ENCODE results near the gene POC1A.

The POC1A gene

GRCh38 chr3:52084954-52085680, 69.1 kb downstream of the POC1A start:
- ATAC-seq (no peak), DNase-seq (ENCODE audit: low spot score in 2 of 2) (no peak)
- Mint-ChIP-seq H3K9me3 (no peaks in the 10 kb centered on the region), H3K4me1 (peaks cover 34% of the 10 kb centered on the region), H3K4me3 (peak overlapping the region; percentile 37), H3K36me3 (peaks cover 6% of the 10 kb centered on the region), H3K27ac (peak overlapping the region; percentile 89)

DNA sequence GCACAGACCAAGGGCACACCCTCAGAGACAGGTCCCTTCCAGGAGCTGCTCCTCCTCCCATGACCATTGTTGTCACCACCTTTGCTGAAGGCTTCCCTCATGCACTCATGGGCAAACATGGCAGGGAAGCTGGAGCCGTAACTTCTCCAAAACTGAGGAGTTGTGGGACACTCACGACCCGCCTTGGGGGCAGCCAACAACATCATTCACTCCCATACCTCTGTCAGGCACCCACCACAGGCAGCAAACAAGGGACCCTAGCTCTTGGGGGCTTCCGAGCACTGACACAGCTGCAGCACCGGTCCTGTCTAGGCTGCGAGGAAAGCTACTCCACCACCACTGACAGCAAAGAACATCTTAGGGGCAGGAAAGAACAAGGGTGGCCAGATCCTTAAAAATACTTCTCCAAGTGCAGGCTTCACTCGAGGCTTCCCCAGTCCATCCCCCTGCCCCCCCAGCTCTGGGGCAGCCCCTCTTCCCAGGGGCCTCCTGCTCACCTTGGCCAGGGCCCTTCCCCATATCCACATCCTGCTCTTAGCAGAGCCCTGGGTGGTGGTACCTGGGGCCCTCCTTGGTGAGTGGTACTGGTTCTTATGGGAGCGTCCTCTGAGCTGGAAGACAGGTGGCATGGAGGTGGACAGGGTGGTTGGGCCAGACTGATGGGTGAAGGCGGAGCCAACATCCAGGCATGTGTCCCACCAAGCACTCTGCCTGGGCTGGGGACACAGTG, 69.8 kb downstream of the POC1A start:
- Mint-ChIP-seq H3K27ac (no peak overlapping the region), H3K4me3 (no peak overlapping the region), H3K4me1 (peaks cover 34% of the 10 kb centered on the region), H3K36me3 (peaks cover 6% of the 10 kb centered on the region), H3K9me3 (no peaks in the 10 kb centered on the region)
- ATAC-seq, result no peak
- DNase-seq (ENCODE audit: low spot score in 2 of 2), result no peak

DNA sequence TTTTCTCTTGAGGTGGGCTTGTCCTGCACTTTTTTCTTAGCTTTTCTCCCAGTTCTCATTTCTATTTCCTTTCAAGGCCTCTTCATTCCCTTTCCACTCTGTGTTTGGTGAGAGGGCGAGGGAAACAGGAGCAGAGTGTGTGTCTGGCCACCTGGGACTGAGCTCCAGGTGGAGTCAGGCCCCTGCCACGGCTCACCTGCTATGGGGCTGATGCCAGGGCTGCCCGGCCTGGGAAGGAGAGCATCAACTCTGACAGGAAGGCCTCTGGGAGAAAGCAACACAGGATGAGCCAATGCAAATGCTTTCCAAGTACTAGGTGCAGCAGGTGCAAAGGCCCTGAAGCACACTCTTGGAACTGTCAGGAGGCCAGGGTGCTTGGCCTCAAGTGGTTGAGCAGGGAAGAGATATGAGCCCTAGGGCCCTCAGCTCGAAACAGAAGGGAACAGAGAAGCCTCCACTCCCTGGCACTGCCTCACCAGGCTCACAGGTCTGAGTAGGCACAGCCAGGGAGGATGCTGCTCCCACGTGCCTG, 70.6 kb downstream of the POC1A start:
- Mint-ChIP-seq H3K36me3 (peaks cover 6% of the 10 kb centered on the region), H3K4me3 (no peak overlapping the region), H3K27ac (peak overlapping the region; percentile 45), H3K9me3 (no peaks in the 10 kb centered on the region), H3K4me1 (peaks cover 34% of the 10 kb centered on the region)
- DNase-seq (ENCODE audit: low spot score in 2 of 2) (no peak), ATAC-seq (no peak)

DNA sequence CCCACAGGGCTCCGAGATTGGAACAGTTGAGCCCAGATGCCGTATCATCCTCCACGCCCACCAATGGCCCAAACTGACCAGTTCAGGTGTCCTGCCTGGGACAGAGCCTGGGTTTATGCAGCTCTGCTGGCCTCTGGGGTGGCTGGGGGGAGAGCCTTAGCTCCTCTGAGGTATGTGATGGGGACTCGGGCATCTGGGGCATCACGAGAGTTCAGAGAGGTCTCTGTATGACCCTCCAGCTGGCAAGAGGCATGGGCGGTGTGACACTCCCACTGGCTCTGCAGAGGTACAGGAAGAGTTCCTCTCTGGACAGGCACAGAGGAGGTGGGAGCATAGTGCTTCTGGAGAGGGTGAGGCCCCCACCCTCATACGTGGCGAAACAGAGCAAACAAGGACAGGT, 71.3 kb downstream of the POC1A start:
- H3K4me3 Mint-ChIP-seq, result no peak overlapping the region
- peak overlapping the region; percentile 45 for H3K27ac Mint-ChIP-seq
- H3K9me3 Mint-ChIP-seq, result no peaks in the 10 kb centered on the region
- ATAC-seq (no peak), DNase-seq (ENCODE audit: low spot score in 2 of 2) (no peak)
- peaks cover 34% of the 10 kb centered on the region for H3K4me1 Mint-ChIP-seq
- peaks cover 6% of the 10 kb centered on the region for H3K36me3 Mint-ChIP-seq

DNA sequence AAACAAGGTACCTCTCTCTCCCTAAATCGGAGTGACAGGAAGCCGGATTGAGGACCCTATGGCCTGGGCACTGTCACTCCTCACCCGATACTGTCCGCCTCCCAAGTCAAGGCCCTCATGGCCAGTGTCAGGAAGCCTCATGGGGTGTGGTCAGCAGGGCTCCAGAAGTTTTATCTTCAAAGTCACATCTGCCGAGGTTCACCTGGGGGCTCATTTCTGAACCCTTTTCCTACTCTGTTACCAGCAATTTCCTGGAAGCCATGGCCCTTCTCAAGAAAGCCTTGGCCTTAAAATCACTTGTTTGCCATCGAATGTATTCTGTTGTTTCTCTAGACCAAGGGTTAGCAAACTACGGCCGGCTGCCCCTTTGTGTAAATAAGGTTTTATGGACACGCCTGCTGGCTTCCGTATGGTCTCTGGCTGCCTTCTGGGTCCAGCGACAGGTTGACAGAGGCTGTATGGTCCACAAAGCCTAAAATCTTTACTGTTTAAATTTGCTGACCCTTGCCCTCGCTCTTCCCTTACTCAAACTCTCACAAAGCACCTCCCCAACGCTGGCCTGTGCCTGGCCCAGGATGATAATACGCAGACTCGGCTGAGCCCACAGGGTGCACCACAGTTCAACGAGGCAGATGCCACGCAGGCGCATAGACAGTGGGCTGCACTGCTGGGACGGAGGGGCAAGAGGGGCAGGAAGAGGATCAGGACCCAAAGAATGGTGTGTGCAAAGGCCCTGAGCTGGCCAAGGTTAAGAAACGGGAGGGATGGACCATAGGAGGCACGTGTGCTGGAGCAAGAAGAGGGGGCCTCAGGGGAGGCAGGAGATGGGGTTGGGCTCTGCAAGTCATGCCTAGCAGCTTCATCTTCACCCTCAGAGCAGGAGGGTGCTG, 73.1 kb downstream of the POC1A start:
- peaks cover 6% of the 10 kb centered on the region for H3K36me3 Mint-ChIP-seq
- H3K4me1 Mint-ChIP-seq, result peaks cover 16% of the 10 kb centered on the region
- no peak overlapping the region for H3K4me3 Mint-ChIP-seq
- ATAC-seq, result no peak
- no peaks in the 10 kb centered on the region for H3K9me3 Mint-ChIP-seq
- peak overlapping the region; percentile 81 for H3K27ac Mint-ChIP-seq
- DNase-seq (ENCODE audit: low spot score in 2 of 2), result no peak

- Mint-ChIP-seq H3K4me1 (peaks cover 5% of the 10 kb centered on the region), H3K27ac (no peak overlapping the region), H3K36me3 (peaks cover 11% of the 10 kb centered on the region), H3K9me3 (no peaks in the 10 kb centered on the region), H3K4me3 (no peak overlapping the region)
- DNase-seq (ENCODE audit: low spot score in 2 of 2), result no peak
- ATAC-seq, result no peak
Measured at GRCh38 chr3:52079958-52080357, 74.3 kb downstream of the POC1A start.

GRCh38 chr3:52078781-52079560, 75.3 kb downstream of the POC1A start:
- peaks cover 12% of the 10 kb centered on the region for H3K36me3 Mint-ChIP-seq
- ATAC-seq (no peak), DNase-seq (ENCODE audit: low spot score in 2 of 2) (no peak)
- no peaks in the 10 kb centered on the region for H3K9me3 Mint-ChIP-seq
- H3K4me3 Mint-ChIP-seq, result no peak overlapping the region
- H3K4me1 Mint-ChIP-seq, result no peaks in the 10 kb centered on the region
- H3K27ac Mint-ChIP-seq, result no peak overlapping the region

DNA sequence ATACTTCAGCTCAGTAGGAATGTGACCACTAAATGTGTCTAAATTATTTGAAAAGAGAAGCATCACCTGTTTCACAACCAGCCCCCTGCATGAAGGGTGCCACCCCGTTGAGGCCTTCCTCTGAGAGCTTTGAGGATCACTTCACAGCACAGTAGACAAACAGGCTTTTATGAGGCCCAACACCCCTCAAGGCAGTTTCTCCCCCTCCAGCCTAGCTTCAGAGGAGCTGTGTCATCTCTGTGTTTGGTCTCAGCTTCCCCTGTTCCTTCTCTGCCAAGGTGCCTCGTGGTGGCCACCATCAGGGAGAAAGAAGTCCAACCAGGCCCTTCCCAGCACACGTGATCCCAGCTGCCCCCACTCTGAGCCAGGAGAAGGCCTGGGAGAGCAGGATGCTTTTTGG, 76.3 kb downstream of the POC1A start:
- DNase-seq (ENCODE audit: low spot score in 2 of 2), result no peak
- Mint-ChIP-seq H3K27ac (no peak overlapping the region), H3K4me3 (no peak overlapping the region), H3K36me3 (peaks cover 6% of the 10 kb centered on the region), H3K9me3 (no peaks in the 10 kb centered on the region), H3K4me1 (no peaks in the 10 kb centered on the region)
- no peak for ATAC-seq

- Mint-ChIP-seq H3K4me1 (peaks cover 2% of the 10 kb centered on the region), H3K27ac (no peak overlapping the region), H3K4me3 (no peak overlapping the region), H3K9me3 (no peaks in the 10 kb centered on the region), H3K36me3 (peaks cover 6% of the 10 kb centered on the region)
- no peak for DNase-seq (ENCODE audit: low spot score in 2 of 2)
- no peak for ATAC-seq
Measured at GRCh38 chr3:52076896-52077780, 77.1 kb downstream of the POC1A start.

DNA sequence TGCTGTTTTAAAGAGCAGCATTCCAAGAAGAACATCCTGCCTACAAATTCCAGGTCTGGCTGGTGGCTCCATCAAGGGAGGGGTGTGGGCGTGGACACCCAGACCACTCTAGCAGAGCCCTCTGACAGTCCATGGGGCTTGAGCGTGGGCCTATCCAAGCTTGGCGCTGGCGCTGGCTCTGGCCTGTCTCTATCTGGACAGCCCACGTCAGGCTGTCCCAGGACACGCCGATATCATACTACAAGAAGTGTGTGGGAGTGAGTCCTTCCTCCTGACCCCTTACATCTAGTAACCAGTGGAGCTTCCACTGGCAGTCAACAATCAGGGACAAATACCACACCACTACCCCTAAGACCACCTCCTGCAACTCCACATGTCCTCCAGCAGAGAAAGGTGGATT, 80.7 kb downstream of the POC1A start:
- no peak overlapping the region for H3K4me3 Mint-ChIP-seq

GRCh38 chr3:52072471-52072870, 81.8 kb downstream of the POC1A start:
- ATAC-seq, result no peak
- peaks cover 23% of the 10 kb centered on the region for H3K4me1 Mint-ChIP-seq
- DNase-seq (ENCODE audit: low spot score in 2 of 2), result no peak
- H3K9me3 Mint-ChIP-seq, result no peaks in the 10 kb centered on the region
- H3K4me3 Mint-ChIP-seq, result no peak overlapping the region
- H3K27ac Mint-ChIP-seq, result peak overlapping the region; percentile 79
- peaks cover 6% of the 10 kb centered on the region for H3K36me3 Mint-ChIP-seq

More for the DNA sequence above, 80.7 kb downstream of the POC1A start:
- H3K9me3 Mint-ChIP-seq, result no peaks in the 10 kb centered on the region
- H3K36me3 Mint-ChIP-seq, result peaks cover 6% of the 10 kb centered on the region
- H3K27ac Mint-ChIP-seq, result no peak overlapping the region
- H3K4me1 Mint-ChIP-seq, result peaks cover 23% of the 10 kb centered on the region
- DNase-seq (ENCODE audit: low spot score in 2 of 2) (no peak), ATAC-seq (no peak)

GRCh38 chr3:52072020-52072419, 82.2 kb downstream of the POC1A start:
- peaks cover 23% of the 10 kb centered on the region for H3K4me1 Mint-ChIP-seq
- ATAC-seq (peak; percentile 70), DNase-seq (ENCODE audit: low spot score in 2 of 2) (no peak)
- no peaks in the 10 kb centered on the region for H3K9me3 Mint-ChIP-seq
- H3K4me3 Mint-ChIP-seq, result no peak overlapping the region
- peak overlapping the region; percentile 79 for H3K27ac Mint-ChIP-seq
- H3K36me3 Mint-ChIP-seq, result peaks cover 6% of the 10 kb centered on the region

DNA sequence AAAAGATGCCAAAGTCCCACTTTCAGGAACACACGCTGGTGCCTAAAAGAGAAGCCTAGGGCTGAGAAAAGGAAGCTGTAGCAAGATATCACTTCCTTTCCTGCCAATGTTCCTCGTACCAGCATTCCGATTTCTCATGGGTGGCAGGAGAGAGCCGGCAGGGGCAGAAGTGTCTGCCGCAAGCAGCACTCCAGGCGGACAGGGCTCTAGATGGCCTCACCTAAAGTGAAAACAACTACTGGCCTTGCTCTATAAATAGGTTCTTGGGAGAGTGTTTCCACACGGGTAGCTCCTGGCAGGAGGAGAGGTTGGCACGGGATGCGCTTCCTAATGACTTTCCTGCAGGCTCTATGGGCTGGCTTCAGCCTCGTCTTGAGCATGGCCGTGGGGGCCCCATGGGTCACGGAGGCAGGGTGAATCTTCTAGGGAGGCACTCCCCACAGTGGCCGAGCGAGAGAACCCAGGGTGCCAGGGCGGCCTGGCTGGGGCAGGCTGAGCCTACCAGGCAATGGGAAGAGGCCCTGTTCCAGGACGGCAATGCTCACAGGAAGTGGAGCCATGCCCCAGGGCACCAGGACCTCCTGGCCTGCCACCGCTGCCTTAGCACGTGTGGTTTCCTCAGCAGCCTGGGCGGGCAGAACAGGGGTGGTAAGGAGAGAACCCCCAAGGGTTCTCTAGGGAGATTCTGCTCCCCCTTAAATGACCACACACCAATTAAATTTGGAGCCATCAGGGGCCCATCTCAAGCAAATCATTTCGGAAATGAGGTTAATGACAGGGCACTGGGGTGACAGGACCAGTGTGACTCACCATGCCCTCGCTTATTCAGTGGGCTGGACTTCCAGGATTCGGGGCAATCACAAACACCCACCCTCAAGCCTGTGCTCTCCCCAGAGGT, 83.2 kb downstream of the POC1A start:
- H3K36me3 Mint-ChIP-seq, result peaks cover 6% of the 10 kb centered on the region
- peak overlapping the region; percentile 79 for H3K27ac Mint-ChIP-seq
- peak in 1 of 2 donors; percentile 57 for DNase-seq (ENCODE audit: low spot score in 2 of 2)
- H3K9me3 Mint-ChIP-seq, result no peaks in the 10 kb centered on the region
- peak; percentile 84 for ATAC-seq
- H3K4me1 Mint-ChIP-seq, result peaks cover 23% of the 10 kb centered on the region
- H3K4me3 Mint-ChIP-seq, result peak overlapping the region; percentile 25
